GM23338 (cell line): ENCODE results near the gene CLIC5. TPM values are rescaled to one million over a fixed set of nuclear protein-coding genes. Genes with fewer than 3 reads are reported as not detected.

Experiments
- ATAC-seq: fragments of 200-7000 bp; cut with Tn5 transposase; 3 replicates; pipeline ENCODE4 v1.9.1; 2020
- DNase-seq: peaks from one replicate; pipeline ENCODE4 v3.0.0-alpha.2; 2015; ENCODE audit warnings: low spot score
- H2AFZ ChIP-seq: fragments of 200-600 bp; sonication (generic); 2 replicates; pipeline ENCODE4 v1.8.0; 2016; ENCODE audit warnings: antibody characterized with exemption, mild to moderate bottlenecking, moderate library complexity
- H3F3A ChIP-seq: fragments of 200-600 bp; sonication (generic); replicated peaks from 2 replicates; pipeline ENCODE4 v1.8.0; 2017; ENCODE audit warnings: antibody characterized with exemption, mixed run types, low read depth
- H3K27ac ChIP-seq: fragments of 200-600 bp; sonication (generic); 2 replicates; pipeline ENCODE4 v1.6.1; 2016; ENCODE audit warnings: low read depth
- H3K27me3 ChIP-seq: fragments of 200-600 bp; sonication (generic); 2 replicates; pipeline ENCODE4 v1.8.0; 2016; ENCODE audit warnings: mild to moderate bottlenecking, mixed run types, moderate library complexity; ENCODE audit not compliant: insufficient read depth
- H3K36me3 ChIP-seq: fragments of 200-600 bp; sonication (generic); 2 replicates; pipeline ENCODE4 v1.8.0; 2016; ENCODE audit warnings: mild to moderate bottlenecking; ENCODE audit not compliant: insufficient read depth
- H3K4me1 ChIP-seq: fragments of 200-600 bp; sonication (generic); 2 replicates; pipeline ENCODE4 v1.8.0; 2016; ENCODE audit warnings: mild to moderate bottlenecking, moderate library complexity; ENCODE audit not compliant: insufficient read depth
- H3K4me2 ChIP-seq: fragments of 200-600 bp; sonication (generic); 2 replicates; pipeline ENCODE4 v1.7.1; 2017; ENCODE audit warnings: mixed run types
- H3K4me3 ChIP-seq: fragments of 200-600 bp; sonication (generic); 2 replicates; pipeline ENCODE4 v1.6.1; 2016; ENCODE audit warnings: mixed run types
- H3K79me2 ChIP-seq: fragments of 200-600 bp; sonication (generic); replicated peaks from 2 replicates; pipeline ENCODE4 v1.8.0; 2017; ENCODE audit warnings: mild to moderate bottlenecking; ENCODE audit not compliant: insufficient read depth
- H3K9me2 ChIP-seq: fragments of 200-600 bp; sonication (generic); 2 replicates; pipeline ENCODE4 v1.8.0; 2017; ENCODE audit not compliant: insufficient read depth
- H4K20me1 ChIP-seq: fragments of 200-600 bp; sonication (generic); replicated peaks from 2 replicates; pipeline ENCODE4 v1.8.0; 2017; ENCODE audit warnings: mild to moderate bottlenecking; ENCODE audit not compliant: insufficient read depth
- H3K27ac Mint-ChIP-seq: 2 replicates; pipeline ENCODE4 v1.8.0; 2020; ENCODE audit warnings: inconsistent platforms, mild to moderate bottlenecking, moderate library complexity, mixed read lengths
- H3K27me3 Mint-ChIP-seq: 3 replicates; pipeline ENCODE4 v1.8.0; 2022; ENCODE audit warnings: low read depth, mild to moderate bottlenecking, moderate library complexity, mixed read lengths, inconsistent platforms; ENCODE audit not compliant: insufficient read depth, poor library complexity
- H3K36me3 Mint-ChIP-seq: 3 replicates; pipeline ENCODE4 v1.8.0; 2021; ENCODE audit warnings: low read depth, mild to moderate bottlenecking, inconsistent platforms, moderate library complexity, mixed read lengths
- H3K4me1 Mint-ChIP-seq: 3 replicates; pipeline ENCODE4 v1.8.0; 2020; ENCODE audit warnings: mild to moderate bottlenecking, inconsistent platforms, mixed read lengths
- H3K4me3 Mint-ChIP-seq: 3 replicates; pipeline ENCODE4 v1.8.0; 2021; ENCODE audit warnings: moderate library complexity, mild to moderate bottlenecking, inconsistent platforms, mixed read lengths
- H3K9me3 Mint-ChIP-seq: 3 replicates; pipeline ENCODE4 v1.8.0; 2020; ENCODE audit warnings: moderate library complexity, mild to moderate bottlenecking, inconsistent platforms, mixed read lengths
- CREB1 ChIP-seq: fragments of 250-450 bp; sonication (Bioruptor Pico); IDR thresholded peaks from 2 replicates; pipeline ENCODE4 v1.5.0; 2020; ENCODE audit warnings: low read depth, mild to moderate bottlenecking, moderate library complexity
- EZH2 ChIP-seq: fragments of 200-600 bp; sonication (generic); IDR thresholded peaks from one replicate; pipeline ENCODE4 v1.8.0; 2017; ENCODE audit warnings: antibody characterized with exemption, mild to moderate bottlenecking, low read depth; ENCODE audit not compliant: unreplicated experiment
- EZH2phosphoT487 ChIP-seq: fragments of 200-600 bp; sonication (generic); IDR thresholded peaks from one replicate; pipeline ENCODE4 v1.8.1; 2018; ENCODE audit warnings: antibody characterized with exemption; ENCODE audit not compliant: unreplicated experiment
- JUNB ChIP-seq: IDR thresholded peaks from one replicate; pipeline ENCODE4 v1.6.1; 2016; ENCODE audit warnings: antibody characterized with exemption; ENCODE audit not compliant: unreplicated experiment
- NANOG ChIP-seq: IDR thresholded peaks from 2 replicates; pipeline ENCODE4 v1.6.1; 2016; ENCODE audit warnings: antibody characterized with exemption, borderline replicate concordance
- POLR2AphosphoS5 ChIP-seq: IDR thresholded peaks from 2 replicates; pipeline ENCODE4 v1.6.1; 2016; ENCODE audit warnings: antibody characterized with exemption, low read depth
- STAT1 ChIP-seq: IDR thresholded peaks from one replicate; pipeline ENCODE4 v1.6.1; 2016; ENCODE audit warnings: antibody characterized with exemption; ENCODE audit not compliant: unreplicated experiment
- ZNF331 ChIP-seq: fragments of 250-450 bp; sonication (Bioruptor Pico); IDR thresholded peaks from 2 replicates; pipeline ENCODE4 v1.5.0; 2020; ENCODE audit warnings: low read depth, mild to moderate bottlenecking, moderate library complexity
- polyA plus RNA-seq: library from polyadenylated mRNA; unstranded; fragments of >200 nt; fragmentation: Nextera tagmentation; extraction: Ambion mirVana; gene quantifications from 2 replicates; pipeline ENCODE4 v1.2.1, GENCODE V29; 2016
- total RNA-seq: library from RNA; depleted of rRNA; stranded (reverse); fragments of >200 nt; shearing (Covaris generic); gene quantifications from 2 replicates; pipeline ENCODE4 v1.2.3, GENCODE V29; 2014
- TF ChIP-seq, protein P1 (sequence below), 2 experiments: fragments of 200-600 bp in 1 of 2; sonication (generic) in 1 of 2; conservative IDR thresholded peaks; 2 replicates each; pipeline versions ENCODE4 v1.5.1 to v1.6.1; 2016 to 2017; ENCODE audit warnings: antibody characterized with exemption in 2 of 2, low read depth in 2 of 2, mild to moderate bottlenecking in 2 of 2, moderate library complexity in 1 of 2
- TF ChIP-seq, protein P2 (sequence below): IDR thresholded peaks from one replicate; pipeline ENCODE4 v1.6.1; 2018; ENCODE audit warnings: antibody characterized with exemption; ENCODE audit not compliant: unreplicated experiment
- TF ChIP-seq, protein P3 (sequence below): IDR thresholded peaks from 2 replicates; pipeline ENCODE4 v1.6.1; 2016; ENCODE audit warnings: antibody characterized with exemption
- TF ChIP-seq, protein P4 (sequence below): fragments of 250-450 bp; sonication (Bioruptor Pico); IDR thresholded peaks from 2 replicates; pipeline ENCODE4 v1.5.0; 2020; ENCODE audit warnings: mild to moderate bottlenecking, moderate library complexity

CLIC5 gene
- total and polyA plus RNA-seq, 2 experiments from 2014 or later: 0.08 TPM; not detected in 1

DNA sequence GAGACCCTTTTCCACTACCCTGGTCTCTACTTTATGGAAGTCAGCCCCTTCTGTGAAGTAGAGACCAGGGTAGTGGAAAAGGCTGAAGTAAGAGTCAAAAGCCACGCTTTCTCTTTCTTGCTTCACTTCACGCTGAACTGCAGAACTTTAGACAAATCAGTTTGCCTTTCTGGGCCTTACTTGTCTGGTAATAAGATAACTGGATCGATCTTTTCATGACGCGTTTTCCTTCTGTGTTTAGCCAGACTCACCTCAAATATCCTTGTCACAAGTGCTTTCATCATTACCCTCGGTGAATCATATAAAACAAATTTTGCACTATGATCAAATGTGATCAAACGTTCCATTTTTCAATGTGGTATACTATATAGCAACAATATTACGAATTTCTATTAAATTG lies 170.7 kb downstream of the CLIC5 start:
- H3K9me2 ChIP-seq: peaks cover 4% of the 10 kb centered on the region
- DNase-seq (no peak), ATAC-seq (no peak)
- Mint-ChIP-seq H3K36me3 (no peaks in the 10 kb centered on the region), H3K9me3 (no peaks in the 10 kb centered on the region; the same call in 2 of the 3 replicates), H3K27me3 (peaks cover 2% of the 10 kb centered on the region), H3K4me1 (peaks cover 8% of the 10 kb centered on the region; the same call in 2 of the 3 replicates), H3K27ac (no peak overlapping the region), H3K4me3 (no peak overlapping the region)
- no peak overlapping the region for H3K4me3 ChIP-seq
- no peaks in the 10 kb centered on the region for H3K27me3 ChIP-seq
- TF ChIP-seq, protein P1, sequence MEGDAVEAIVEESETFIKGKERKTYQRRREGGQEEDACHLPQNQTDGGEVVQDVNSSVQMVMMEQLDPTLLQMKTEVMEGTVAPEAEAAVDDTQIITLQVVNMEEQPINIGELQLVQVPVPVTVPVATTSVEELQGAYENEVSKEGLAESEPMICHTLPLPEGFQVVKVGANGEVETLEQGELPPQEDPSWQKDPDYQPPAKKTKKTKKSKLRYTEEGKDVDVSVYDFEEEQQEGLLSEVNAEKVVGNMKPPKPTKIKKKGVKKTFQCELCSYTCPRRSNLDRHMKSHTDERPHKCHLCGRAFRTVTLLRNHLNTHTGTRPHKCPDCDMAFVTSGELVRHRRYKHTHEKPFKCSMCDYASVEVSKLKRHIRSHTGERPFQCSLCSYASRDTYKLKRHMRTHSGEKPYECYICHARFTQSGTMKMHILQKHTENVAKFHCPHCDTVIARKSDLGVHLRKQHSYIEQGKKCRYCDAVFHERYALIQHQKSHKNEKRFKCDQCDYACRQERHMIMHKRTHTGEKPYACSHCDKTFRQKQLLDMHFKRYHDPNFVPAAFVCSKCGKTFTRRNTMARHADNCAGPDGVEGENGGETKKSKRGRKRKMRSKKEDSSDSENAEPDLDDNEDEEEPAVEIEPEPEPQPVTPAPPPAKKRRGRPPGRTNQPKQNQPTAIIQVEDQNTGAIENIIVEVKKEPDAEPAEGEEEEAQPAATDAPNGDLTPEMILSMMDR (conservative IDR thresholded peaks at IDR 0.05; ENCODE audit: low read depth in 2 of 2): no peak
- TF ChIP-seq EZH2 (no peak), ZNF331 (no peak), CREB1 (no peak), EZH2phosphoT487 (no peak), STAT1 (no peak), NANOG (no peak), POLR2AphosphoS5 (no peak), JUNB (no peak)
- TF ChIP-seq, protein P2, sequence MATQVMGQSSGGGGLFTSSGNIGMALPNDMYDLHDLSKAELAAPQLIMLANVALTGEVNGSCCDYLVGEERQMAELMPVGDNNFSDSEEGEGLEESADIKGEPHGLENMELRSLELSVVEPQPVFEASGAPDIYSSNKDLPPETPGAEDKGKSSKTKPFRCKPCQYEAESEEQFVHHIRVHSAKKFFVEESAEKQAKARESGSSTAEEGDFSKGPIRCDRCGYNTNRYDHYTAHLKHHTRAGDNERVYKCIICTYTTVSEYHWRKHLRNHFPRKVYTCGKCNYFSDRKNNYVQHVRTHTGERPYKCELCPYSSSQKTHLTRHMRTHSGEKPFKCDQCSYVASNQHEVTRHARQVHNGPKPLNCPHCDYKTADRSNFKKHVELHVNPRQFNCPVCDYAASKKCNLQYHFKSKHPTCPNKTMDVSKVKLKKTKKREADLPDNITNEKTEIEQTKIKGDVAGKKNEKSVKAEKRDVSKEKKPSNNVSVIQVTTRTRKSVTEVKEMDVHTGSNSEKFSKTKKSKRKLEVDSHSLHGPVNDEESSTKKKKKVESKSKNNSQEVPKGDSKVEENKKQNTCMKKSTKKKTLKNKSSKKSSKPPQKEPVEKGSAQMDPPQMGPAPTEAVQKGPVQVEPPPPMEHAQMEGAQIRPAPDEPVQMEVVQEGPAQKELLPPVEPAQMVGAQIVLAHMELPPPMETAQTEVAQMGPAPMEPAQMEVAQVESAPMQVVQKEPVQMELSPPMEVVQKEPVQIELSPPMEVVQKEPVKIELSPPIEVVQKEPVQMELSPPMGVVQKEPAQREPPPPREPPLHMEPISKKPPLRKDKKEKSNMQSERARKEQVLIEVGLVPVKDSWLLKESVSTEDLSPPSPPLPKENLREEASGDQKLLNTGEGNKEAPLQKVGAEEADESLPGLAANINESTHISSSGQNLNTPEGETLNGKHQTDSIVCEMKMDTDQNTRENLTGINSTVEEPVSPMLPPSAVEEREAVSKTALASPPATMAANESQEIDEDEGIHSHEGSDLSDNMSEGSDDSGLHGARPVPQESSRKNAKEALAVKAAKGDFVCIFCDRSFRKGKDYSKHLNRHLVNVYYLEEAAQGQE: no peak
- TF ChIP-seq, protein P3, sequence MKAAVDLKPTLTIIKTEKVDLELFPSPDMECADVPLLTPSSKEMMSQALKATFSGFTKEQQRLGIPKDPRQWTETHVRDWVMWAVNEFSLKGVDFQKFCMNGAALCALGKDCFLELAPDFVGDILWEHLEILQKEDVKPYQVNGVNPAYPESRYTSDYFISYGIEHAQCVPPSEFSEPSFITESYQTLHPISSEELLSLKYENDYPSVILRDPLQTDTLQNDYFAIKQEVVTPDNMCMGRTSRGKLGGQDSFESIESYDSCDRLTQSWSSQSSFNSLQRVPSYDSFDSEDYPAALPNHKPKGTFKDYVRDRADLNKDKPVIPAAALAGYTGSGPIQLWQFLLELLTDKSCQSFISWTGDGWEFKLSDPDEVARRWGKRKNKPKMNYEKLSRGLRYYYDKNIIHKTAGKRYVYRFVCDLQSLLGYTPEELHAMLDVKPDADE: no peak
- TF ChIP-seq, protein P4, sequence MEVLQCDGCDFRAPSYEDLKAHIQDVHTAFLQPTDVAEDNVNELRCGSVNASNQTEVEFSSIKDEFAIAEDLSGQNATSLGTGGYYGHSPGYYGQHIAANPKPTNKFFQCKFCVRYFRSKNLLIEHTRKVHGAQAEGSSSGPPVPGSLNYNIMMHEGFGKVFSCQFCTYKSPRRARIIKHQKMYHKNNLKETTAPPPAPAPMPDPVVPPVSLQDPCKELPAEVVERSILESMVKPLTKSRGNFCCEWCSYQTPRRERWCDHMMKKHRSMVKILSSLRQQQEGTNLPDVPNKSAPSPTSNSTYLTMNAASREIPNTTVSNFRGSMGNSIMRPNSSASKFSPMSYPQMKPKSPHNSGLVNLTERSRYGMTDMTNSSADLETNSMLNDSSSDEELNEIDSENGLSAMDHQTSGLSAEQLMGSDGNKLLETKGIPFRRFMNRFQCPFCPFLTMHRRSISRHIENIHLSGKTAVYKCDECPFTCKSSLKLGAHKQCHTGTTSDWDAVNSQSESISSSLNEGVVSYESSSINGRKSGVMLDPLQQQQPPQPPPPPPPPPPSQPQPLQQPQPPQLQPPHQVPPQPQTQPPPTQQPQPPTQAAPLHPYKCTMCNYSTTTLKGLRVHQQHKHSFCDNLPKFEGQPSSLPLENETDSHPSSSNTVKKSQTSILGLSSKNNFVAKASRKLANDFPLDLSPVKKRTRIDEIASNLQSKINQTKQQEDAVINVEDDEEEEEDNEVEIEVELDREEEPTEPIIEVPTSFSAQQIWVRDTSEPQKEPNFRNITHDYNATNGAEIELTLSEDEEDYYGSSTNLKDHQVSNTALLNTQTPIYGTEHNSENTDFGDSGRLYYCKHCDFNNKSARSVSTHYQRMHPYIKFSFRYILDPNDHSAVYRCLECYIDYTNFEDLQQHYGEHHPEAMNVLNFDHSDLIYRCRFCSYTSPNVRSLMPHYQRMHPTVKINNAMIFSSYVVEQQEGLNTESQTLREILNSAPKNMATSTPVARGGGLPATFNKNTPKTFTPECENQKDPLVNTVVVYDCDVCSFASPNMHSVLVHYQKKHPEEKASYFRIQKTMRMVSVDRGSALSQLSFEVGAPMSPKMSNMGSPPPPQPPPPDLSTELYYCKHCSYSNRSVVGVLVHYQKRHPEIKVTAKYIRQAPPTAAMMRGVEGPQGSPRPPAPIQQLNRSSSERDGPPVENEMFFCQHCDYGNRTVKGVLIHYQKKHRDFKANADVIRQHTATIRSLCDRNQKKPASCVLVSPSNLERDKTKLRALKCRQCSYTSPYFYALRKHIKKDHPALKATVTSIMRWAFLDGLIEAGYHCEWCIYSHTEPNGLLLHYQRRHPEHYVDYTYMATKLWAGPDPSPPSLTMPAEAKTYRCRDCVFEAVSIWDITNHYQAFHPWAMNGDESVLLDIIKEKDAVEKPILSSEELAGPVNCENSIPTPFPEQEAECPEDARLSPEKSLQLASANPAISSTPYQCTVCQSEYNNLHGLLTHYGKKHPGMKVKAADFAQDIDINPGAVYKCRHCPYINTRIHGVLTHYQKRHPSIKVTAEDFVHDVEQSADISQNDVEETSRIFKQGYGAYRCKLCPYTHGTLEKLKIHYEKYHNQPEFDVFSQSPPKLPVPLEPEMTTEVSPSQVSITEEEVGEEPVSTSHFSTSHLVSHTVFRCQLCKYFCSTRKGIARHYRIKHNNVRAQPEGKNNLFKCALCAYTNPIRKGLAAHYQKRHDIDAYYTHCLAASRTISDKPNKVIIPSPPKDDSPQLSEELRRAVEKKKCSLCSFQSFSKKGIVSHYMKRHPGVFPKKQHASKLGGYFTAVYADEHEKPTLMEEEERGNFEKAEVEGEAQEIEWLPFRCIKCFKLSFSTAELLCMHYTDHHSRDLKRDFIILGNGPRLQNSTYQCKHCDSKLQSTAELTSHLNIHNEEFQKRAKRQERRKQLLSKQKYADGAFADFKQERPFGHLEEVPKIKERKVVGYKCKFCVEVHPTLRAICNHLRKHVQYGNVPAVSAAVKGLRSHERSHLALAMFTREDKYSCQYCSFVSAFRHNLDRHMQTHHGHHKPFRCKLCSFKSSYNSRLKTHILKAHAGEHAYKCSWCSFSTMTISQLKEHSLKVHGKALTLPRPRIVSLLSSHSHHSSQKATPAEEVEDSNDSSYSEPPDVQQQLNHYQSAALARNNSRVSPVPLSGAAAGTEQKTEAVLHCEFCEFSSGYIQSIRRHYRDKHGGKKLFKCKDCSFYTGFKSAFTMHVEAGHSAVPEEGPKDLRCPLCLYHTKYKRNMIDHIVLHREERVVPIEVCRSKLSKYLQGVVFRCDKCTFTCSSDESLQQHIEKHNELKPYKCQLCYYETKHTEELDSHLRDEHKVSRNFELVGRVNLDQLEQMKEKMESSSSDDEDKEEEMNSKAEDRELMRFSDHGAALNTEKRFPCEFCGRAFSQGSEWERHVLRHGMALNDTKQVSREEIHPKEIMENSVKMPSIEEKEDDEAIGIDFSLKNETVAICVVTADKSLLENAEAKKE (CRISPR knock-in tag): no peak
- H3K36me3 ChIP-seq: no peaks in the 10 kb centered on the region
- H2AFZ ChIP-seq: peak overlapping the region; percentile 43; the same call in 1 of the 2 replicates
- H3K4me1 ChIP-seq: no peaks in the 10 kb centered on the region
- no peaks in the 10 kb centered on the region for H4K20me1 ChIP-seq
- H3K79me2 ChIP-seq: no peaks in the 10 kb centered on the region
- no peak overlapping the region for H3K4me2 ChIP-seq
- H3F3A ChIP-seq: no peaks in the 10 kb centered on the region
- no peak overlapping the region for H3K27ac ChIP-seq
